Mammary epithelial cell (primary cell): ENCODE results near the gene ACOX3.

Source experiments
- EZH2 ChIP-seq: IDR thresholded peaks from 2 replicates; pipeline ENCODE4 v1.6.1; 2012; ENCODE audit warnings: low read length, inconsistent platforms, borderline replicate concordance
- TF ChIP-seq, protein P1 (sequence below), 2 donors: IDR thresholded peaks in 1 of 2; conservative IDR thresholded peaks in 1 of 2; 2 replicates each; pipeline ENCODE4 v1.5.1; 2011 to 2012; ENCODE audit warnings: inconsistent platforms in 2 of 2, low read length in 2 of 2, mild to moderate bottlenecking in 2 of 2, control low read depth in 1 of 2, low read depth in 1 of 2; ENCODE audit not compliant: insufficient read depth in 1 of 2; ENCODE audit errors: extremely low read depth in 1 of 2

DNA sequence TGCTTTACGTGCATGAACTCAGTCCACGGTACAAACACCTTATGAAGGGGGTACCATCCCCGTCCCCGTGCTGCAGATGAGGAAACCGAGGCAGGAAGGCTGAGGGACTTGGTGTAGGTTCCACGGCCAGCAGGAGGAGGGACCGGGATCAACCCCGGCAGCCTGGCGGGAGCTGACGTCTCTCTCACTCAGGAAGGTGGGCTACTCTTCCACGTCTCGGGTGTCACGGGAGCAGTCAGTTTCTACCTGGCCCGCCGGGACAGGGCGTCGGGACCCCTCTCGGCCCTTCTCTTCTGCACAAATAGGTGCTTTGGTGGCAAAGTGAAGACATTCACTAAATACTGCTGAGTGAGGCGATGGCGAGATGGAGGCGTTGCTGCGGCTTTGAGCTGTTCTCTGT is 53.3 kb downstream of the ACOX3 start:
- TF ChIP-seq, protein P1, sequence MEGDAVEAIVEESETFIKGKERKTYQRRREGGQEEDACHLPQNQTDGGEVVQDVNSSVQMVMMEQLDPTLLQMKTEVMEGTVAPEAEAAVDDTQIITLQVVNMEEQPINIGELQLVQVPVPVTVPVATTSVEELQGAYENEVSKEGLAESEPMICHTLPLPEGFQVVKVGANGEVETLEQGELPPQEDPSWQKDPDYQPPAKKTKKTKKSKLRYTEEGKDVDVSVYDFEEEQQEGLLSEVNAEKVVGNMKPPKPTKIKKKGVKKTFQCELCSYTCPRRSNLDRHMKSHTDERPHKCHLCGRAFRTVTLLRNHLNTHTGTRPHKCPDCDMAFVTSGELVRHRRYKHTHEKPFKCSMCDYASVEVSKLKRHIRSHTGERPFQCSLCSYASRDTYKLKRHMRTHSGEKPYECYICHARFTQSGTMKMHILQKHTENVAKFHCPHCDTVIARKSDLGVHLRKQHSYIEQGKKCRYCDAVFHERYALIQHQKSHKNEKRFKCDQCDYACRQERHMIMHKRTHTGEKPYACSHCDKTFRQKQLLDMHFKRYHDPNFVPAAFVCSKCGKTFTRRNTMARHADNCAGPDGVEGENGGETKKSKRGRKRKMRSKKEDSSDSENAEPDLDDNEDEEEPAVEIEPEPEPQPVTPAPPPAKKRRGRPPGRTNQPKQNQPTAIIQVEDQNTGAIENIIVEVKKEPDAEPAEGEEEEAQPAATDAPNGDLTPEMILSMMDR (conservative IDR thresholded peaks at IDR 0.05 in 1 of 2, IDR thresholded peaks at IDR 0.05 in 1 of 2; ENCODE audit: extremely low read depth in 1 of 2, insufficient read depth in 1 of 2, low read depth in 1 of 2, low read length in 2 of 2): no peak
- TF ChIP-seq EZH2: no peak
